HG02763 (cell line): ENCODE data around the gene GLP1R.

ENCODE experiments used
- ATAC-seq: cut with Tn5 transposase; IDR thresholded peaks from one replicate; pipeline ENCODE4 v1.9.1; 2021; ENCODE audit warnings: mild to moderate bottlenecking, moderate library complexity; ENCODE audit not compliant: unreplicated experiment

Gene GLP1R

DNA sequence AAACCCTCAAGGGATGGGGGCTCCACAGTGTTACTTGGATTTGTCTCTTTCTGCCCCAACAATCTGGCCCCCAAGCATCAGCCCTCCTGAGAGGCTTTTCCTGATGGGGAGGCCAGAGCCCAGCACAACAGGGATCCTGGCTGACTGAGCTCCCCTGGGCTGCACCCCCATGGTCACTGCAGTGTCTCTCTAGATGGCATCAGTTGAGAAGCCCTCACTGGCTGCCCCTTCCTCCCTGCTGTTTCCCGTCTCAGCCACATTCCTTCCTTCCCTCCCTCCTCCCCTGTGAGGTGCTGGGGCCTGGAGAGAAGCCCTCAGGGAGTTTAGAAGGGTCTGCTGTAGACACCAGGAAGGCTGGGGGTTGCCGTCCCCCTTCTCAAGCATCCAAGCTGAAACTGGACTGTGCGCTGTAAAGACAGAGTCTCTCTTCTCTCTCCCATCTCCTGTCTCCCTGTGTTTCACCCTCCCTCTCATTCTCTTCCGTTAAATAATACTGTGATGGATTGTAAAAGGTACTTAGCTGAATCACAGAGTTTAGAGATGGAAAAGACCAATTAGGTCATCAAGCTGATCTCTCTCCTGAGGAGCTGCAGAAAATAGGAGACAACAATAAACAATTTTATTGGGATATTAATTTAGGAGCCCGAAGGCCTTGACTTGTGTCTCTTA, 36.7 kb downstream of the GLP1R start:
- ATAC-seq, result no peak

DNA sequence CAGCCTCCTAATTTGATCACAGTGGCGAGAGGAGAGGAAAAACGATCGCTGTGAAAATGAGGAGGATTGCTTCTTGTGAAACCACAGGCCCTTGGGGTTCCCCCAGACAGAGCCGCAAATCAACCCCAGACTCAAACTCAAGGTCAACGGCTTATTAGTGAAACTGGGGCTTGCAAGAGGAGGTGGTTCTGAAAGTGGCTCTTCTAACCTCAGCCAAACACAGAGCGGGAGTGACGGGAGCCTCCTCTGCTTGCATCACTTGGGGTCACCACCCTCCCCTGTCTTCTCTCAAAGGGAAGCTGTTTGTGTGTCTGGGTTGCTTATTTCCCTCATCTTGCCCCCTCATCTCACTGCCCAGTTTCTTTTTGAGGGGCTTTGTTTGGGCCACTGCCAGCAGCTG, 37.7 kb downstream of the GLP1R start:
- ATAC-seq, result peak; percentile 63

DNA sequence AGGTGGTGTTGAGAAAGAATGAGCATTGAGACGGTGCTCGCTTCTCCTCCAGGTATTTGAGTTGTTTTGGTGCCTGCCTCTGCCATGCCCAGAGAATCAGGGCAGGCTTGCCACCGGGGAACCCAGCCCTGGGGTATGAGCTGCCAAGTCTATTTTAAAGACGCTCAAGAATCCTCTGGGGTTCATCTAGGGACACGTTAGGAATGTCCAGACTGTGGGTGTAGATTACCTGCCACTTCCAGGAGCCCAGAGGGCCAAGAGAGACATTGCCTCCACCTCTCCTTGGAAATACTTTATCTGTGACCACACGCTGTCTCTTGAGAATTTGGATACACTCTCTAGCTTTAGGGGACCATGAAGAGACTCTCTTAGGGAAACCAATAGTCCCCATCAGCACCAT, 38.1 kb downstream of the GLP1R start:
- no peak for ATAC-seq

DNA sequence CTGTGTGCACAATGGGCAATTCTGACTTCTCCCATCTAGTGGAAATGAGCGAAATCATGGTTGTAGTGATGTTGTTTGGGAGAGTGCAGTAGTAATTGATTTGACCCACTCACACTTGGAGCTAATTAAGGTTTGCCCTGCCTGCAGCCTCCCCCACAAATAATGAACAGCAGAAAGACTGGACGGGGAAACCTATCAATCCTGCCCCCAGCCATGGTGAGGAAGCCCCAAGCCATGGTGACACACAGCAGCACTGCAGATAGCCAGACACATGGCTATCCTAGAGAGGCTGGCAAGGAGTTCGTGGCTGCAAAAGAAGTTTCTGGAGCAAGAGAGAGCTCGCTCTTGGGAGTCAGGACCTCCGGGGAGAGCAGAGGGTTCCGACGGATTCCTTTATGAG, 38.6 kb downstream of the GLP1R start:
- ATAC-seq, result no peak

DNA sequence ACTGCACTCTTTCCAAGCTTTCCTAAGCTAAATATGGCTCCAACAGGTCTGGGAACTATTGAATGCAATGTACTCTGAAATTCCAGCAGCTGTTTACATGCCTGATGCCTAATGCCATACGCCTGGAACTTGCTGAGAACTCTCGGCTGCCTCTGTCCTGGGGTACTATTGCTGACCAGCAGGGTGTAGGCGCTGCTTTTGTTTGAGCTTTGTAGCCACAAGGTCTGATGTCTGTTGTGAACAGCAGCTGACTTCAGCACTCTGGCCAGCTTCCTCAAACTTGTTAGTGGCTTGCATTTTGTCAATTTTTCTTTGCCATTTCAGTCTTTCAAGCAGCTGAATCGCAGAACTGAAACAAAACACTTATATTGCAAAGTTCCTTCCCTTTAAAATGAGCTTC, 39.8 kb downstream of the GLP1R start:
- ATAC-seq, result no peak

DNA sequence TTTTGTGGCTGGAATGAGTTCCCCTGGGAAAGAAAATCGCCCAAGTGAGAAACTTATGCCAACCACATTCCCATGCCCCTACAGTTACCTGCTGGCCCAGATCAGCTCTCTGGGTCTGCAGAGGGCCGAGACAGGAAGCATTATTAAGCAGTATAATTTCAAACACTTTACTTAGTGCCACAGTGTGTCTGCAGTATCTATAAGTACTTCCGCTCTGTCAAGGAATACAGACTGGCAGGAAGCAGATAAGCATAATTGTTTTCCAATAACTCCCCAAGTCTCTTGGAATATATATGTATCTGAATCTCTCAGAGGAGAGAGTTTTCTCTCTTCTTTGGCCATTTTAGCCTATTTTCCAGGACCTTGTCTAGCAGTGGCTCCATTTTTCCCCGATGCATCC, 41.5 kb downstream of the GLP1R start:
- ATAC-seq, result no peak

DNA sequence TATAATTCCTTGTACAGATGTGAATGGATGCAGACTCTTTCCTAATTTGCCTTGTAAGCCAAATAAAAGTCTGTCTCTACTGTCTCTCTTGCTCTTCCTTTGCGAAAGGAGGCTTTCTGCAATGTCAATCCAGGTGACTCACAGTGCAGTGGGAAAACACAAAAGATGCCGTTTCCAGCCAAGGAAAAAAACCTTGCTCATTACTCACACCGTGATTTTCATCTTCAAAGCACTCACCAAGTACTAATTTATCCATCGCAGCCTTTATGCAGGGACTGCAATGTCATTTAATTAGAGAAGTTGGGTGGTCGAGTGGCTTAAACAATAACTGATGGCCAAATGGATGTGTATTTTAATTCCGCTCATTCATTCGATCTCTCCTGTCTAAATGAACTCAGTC, 42.6 kb downstream of the GLP1R start:
- ATAC-seq, result no peak

DNA sequence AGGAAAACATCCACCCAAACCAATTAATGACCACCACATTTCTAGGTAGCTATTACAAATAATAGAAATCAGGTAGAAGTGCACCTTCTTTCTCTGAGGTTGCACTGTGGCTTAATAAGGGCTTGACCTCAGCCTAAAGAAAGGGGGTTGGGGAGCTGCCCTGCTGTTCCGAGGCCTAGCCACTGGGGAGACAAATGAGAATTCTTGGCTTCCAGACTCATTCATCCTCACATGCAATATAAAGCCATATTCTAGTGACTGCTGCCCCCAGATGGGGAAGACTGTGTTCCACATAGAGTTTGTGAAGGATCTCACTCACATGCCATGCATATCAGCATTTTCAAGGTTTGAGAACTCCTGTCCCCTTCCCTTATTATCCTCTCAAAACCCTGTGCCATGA, 43.5 kb downstream of the GLP1R start:
- ATAC-seq, result no peak

DNA sequence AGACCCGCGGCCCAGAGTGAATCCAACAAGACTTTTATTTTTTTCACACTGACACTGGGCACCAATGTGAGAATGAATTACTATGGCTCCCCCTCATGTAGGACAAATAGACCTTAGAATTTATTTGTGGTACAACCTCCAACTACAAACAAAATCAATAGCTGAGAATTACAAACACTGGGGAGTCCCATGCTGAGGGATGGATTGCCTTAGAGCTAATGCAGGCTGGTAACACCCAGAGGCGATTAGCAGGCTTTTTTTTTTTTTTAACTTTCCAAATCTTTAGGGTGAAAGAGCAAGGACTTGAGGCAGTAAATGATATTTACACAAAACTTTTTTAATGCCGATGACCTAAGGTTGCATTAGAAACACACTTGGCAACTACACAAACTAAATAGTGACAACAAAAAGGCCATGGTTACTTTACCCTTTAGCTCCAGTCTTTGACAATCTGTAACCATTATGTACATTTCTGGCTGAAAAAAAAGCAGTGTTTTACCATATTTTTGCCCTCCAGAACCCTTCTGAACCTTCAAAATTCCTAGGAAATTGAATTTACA, 44.6 kb downstream of the GLP1R start:
- no peak for ATAC-seq

DNA sequence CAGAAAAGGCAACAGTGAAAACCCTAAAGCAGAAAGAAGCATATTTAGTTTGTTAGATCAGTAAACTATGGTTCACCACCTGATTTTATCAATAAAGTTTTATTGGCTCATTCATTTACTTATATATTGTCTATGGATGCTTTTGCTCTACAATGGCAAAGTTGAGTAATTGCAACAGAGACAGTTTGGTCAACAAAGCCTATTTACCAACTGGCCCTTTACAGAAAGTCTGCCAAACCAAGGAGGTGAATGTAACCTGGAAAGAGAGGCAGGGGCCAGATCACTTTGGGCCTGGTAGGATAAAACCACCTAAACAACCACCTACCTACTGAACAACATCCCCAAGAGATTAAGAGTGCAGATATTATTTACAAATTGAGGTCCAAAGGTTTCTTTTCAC, 47.0 kb downstream of the GLP1R start:
- no peak for ATAC-seq

DNA sequence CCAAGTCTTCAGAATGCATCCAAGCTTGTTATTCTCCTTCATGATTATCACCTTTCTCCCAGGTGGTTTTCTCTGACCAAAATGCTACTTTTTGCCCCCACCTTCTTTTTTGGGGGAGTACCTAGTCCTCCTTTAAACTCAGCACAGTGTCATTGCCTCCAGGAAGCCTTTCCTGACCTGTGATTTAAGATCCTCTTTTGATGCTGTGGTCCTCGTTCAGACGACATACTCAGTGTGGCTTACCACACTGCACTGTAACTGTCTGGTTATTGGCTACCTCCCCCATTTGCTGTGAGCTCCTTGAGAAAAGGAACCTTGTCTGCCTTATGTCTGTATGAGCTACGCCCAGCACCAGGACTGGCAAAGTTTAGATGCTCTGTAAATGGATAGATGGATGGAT, 51.8 kb downstream of the GLP1R start:
- ATAC-seq, result no peak

DNA sequence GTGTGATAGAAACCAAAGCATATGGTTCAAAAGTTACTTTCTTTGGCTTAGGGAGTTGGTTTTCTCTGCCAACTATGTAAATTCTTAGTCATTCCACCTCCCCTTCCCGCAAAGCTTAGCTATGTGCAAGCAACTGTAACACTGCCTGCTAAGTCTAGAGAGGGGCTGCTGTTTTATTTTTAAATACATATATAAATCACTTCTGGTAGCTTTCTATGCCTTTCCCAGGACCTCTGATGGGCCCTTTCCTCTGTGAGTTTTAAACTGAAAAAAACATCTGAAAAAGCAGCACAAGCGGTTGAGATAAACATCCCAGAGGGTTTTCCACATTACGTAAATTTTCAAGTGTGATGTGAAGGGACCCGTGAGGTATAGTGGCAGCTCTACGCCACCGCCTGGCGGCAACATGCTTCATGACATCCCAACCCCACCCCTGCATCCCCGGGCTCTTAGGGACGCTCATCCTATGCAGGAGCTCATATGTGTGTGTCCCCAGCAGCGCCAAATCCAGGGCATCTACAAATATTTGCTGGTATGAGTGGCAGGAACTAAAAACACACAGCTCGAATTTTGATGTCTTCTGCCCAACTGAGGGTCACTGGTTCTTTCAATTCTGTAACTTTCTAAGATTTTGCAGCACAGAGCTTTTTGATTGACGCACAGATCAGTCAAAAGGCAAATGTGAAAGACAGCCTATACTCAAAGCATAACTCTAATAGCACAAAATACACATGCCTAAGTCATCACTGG, 53.7 kb downstream of the GLP1R start:
- ATAC-seq, result no peak

DNA sequence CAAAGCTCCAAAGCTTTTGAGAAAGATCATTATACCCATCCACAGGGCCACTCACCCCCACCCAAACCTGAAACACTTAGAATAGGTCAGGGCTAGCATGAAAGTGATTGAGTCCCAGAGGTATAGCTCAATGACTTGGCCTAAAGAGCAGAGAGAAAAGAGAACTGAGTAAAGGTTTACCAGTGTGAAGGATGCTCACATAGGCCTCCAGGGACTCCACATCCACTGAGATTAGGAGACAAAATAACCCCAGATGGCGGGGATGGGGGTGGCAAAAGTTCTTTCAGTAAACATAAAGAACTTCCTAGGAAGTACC, 54.2 kb downstream of the GLP1R start:
- peak; percentile 53 for ATAC-seq

DNA sequence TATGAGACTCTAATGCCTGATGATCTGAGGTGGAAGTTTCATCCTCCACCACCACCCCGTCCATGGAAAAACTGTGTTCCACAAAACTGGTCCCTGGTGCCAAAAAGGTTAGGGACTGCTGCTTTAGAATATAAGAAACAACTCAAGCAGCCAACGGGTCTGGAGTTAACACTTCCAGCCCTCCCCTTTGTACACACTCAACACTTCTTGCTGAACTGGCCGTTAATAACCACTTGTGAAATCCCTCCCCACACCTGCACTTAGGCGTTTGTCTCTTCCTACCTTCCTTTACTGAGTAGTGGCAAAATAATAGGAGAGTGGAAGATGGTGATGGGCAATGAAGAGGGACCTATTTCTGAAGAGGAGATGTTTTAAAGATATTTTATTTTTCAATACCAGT, 55.9 kb downstream of the GLP1R start:
- ATAC-seq, result no peak

DNA sequence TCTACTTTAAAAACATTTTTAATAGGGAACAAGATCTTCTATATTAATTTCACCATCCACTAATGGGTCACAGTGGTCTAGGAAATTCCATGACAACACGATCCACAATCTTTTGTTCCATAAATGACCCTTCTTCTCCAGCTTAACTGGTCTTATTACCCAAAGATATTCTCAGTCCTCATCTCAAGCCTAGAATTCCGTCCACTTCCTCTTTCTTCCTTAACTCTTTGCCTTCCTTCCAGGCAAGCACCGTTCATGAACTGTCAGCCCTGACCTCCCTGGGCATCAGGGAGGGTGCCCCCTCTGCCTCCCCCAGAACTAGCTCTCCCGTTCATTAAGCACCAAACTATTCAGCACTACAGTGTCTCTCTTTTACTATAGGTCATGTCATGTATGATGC, 58.5 kb downstream of the GLP1R start:
- ATAC-seq, result no peak

DNA sequence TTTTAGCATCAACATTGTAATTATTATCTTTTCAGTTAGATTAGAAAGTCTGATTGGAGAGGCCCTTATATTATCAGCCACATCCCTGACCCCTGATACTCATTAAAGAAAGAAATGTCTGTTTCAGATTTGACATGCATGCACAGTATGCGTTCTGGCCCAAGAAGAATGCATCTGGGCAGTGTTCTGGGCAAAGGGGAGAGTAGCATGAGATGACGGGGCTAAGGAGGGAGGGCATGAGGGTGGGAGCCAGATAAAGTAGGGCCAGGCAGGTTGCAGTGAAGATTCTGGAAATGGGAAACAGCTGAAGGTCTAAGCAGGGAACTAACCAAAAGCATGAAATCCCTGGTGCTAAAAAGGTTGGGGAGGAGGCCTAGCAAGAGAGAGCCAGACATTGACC, 59.1 kb downstream of the GLP1R start:
- ATAC-seq, result no peak

DNA sequence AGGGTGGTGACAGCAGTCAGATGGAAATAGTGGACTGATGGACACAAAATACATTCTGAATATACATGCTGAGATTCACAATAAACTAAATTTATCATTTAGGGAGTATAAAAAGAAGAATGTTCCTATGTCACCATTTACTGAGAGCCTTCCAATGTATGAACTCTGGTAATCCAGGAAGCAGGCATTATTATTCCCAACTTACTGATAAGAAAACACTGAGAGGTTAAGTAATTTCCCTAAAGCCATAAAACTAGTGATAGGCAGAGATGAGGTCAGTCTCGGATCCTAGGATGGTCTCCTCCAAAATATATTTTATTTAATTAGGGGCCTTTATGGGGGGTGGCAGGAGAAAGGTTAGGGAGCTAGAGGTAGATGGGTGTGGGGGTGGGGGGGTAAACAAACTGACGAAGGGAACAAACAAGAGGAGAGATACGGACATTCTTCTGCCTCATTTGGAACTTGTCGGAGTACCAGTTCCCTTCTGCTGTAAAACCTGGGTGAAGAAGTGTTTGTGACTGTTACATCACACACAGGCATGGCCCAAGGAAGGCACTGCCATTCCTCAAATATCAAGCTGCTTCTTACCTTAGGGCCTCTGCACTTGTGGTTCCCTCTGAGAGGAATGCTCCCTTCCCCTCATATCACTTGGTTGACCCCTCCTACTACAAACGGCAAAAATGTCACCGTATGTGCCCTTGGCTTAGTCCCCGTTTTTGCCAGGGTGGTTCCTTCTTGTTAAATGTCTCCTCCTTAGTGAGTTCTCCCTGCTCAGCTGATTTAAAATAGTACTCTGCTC, 59.7 kb downstream of the GLP1R start:
- ATAC-seq, result no peak

DNA sequence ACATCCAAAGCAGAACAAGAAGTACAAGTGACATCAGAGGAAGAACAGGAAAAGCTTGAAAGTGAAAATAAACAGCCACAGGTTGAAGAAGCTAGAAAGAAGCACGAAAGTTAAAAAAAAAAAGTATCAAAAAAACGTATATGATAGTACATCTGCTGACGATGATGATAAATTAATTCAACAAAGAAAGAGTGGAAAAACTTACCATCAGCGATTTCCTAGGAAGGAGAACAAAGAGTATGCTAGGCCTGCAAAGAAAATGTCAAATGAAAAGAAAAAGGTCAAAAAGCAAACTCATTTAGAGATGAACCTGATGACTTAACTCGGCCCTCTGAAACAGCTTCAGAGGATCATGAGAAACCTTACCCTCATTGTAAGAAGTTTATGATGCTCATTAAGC, 62.7 kb downstream of the GLP1R start:
- no peak for ATAC-seq

DNA sequence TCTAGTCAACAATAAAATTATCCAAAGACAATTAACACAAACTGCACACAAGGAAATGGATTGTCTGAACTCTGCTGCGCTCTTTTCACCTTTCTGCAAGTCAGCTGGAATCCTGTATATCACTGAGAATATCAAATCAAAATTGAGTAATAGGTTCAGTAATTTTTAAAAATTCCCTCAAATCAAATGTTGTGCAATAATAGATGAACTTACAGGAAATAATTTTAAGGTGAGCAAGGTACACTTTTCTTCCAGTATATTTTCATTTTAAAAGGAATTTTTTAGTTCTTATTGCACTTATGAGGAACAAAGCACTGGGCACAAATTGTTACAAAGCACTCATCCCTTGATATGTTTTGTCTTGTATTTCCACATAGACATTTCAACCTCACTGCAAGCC, 65.2 kb downstream of the GLP1R start:
- no peak for ATAC-seq

DNA sequence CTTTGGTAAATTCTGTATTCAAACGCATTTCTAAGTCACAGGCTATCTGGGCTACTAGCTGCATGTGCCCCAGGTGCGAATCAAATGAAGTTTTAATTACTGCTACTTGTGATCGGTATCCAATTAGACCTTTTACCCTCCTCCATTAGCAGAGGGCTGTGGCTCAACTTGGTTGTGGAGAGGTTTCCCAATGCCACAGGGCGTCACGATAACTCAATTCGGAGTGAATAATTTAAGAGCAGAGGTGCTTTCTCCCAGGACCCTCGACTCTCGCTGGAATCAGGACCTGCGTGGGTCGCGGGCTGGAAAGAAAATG, 65.8 kb downstream of the GLP1R start:
- ATAC-seq, result peak; percentile 5

DNA sequence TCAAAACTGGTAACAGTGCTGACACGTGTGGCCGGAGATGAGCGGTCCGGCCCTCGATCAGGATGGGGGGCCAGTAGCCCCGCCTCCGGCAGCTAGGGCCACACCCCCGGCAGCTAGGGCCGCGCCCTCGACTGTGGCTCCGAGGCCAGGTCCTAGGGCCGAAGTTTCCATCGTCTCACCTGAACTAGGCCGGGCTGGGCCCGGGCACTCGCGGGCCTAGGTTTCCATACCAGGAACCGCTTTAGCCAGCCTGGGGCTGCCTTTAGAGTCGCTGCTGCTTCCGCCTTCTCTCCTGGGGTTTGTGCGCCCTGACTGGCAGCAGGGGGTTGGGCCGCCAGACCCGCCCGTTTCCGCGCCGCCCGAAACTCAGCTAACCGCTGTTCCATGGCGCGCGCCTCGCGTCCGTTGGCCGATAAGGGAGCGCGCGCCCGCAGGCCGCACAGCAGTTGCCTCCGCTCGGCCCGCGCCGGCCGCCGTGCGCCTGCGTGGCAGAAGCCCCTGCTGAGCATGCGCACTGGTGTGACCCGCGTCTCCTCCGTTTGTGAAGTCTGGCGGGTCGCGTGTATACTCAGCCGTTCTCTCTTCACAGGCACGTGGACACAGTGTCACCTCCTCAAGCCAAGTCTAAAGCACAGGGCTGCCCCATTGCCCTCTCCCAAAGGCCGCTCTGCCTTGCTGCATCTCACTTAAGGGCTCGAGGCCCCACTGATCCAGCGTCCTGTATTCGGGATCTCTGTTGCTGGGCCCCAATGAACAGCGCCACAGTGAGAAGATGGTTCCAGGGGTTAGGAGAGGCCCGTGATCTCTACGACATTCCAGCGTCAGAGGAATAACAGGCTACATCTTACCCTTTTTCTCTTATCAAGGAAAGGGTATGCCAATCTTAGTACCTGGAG, 66.4 kb downstream of the GLP1R start, which contains the start of gene SAYSD1:
SAYSD1 (minus strand) TSS at position 483 of the 896 bp plus-strand sequence; CDS start at position 386, 97 bp downstream.
- ATAC-seq, result peak; percentile 92
